Testis (tissue), 3 donors: ENCODE results near the gene KCNIP1. TPM values are rescaled to one million over a fixed set of nuclear protein-coding genes. Genes with fewer than 3 reads are reported as not detected.

Experiments used
- DNase-seq: peaks from one replicate; pipeline ENCODE4 v3.0.0-alpha.2; 2019
- H3K27ac ChIP-seq, 2 donors: fragments of 200-600 bp; sonication (generic); one replicate each; pipeline ENCODE4 v1.5.1; 2019
- H3K27me3 ChIP-seq: fragments of 200-600 bp; sonication (generic); one replicate; pipeline ENCODE4 v1.5.1; 2019
- H3K36me3 ChIP-seq: fragments of 200-600 bp; sonication (generic); one replicate; pipeline ENCODE4 v1.5.1; 2017; ENCODE audit warnings: low read depth; ENCODE audit errors: missing control alignments
- H3K4me1 ChIP-seq: fragments of 200-600 bp; sonication (generic); one replicate; pipeline ENCODE4 v1.5.1; 2019
- H3K4me3 ChIP-seq, 2 donors: fragments of 200-600 bp; sonication (generic); one replicate each; pipeline ENCODE4 v1.5.1; 2017 to 2019
- H3K9me3 ChIP-seq: fragments of 200-600 bp; sonication (generic); one replicate; pipeline ENCODE4 v1.5.1; 2017
- POLR2A ChIP-seq: fragments of 450-650 bp; IDR thresholded peaks from one replicate; pipeline ENCODE4 v1.6.1; 2017; ENCODE audit warnings: antibody characterized with exemption, mild to moderate bottlenecking, moderate library complexity
- WGBS, 2 donors: methylation state at CpG; one replicate each; pipeline ENCODE4 v1.1.5; 2018; 5-methylcytosine and 5-hydroxymethylcytosine counted together
- intact Hi-C: fragments of 100-400 bp; cut with DNase I; formaldehyde crosslinking; loops from one replicate; pipeline ENCODE4 v1.15.1; 2023; ENCODE audit warnings: low total_unique reads
- polyA plus RNA-seq: library from polyadenylated mRNA; stranded (reverse); fragments of 350-450 nt; fragmentation: Illumina TruSeq; extraction: RNeasy Lipid Tissue Mini Kit (QIAGEN cat#74804); gene quantifications from one replicate; pipeline ENCODE4 v1.2.3, GENCODE V29; 2014; ENCODE audit warnings: low read depth, low replicate concordance; ENCODE audit not compliant: insufficient read depth
- total RNA-seq, 2 donors: library from RNA; depleted of rRNA; stranded (reverse); fragments of >200 nt; gene quantifications; one replicate each; pipeline ENCODE4 v1.2.3, GENCODE V29; 2016
- TF ChIP-seq, protein P1 (sequence below), 3 experiments: fragments of 450-650 bp in 2 of 3; fragments of 200-600 bp in 1 of 3; sonication (generic) in 1 of 3; IDR thresholded peaks; one replicate each; pipeline ENCODE4 v1.5.1; 2016 to 2019; ENCODE audit warnings: antibody characterized with exemption in 3 of 3, mild to moderate bottlenecking in 2 of 3, moderate library complexity in 1 of 3

The KCNIP1 gene
- total and polyA plus RNA-seq, 3 donors from 2014 or later, result 5.9 to 14.8 (median 13.4) TPM

GRCh38 chr5:170525470-170526211, 21.8 kb downstream of the KCNIP1 start:
- TF ChIP-seq POLR2A, result no peak
- TF ChIP-seq, protein P1, sequence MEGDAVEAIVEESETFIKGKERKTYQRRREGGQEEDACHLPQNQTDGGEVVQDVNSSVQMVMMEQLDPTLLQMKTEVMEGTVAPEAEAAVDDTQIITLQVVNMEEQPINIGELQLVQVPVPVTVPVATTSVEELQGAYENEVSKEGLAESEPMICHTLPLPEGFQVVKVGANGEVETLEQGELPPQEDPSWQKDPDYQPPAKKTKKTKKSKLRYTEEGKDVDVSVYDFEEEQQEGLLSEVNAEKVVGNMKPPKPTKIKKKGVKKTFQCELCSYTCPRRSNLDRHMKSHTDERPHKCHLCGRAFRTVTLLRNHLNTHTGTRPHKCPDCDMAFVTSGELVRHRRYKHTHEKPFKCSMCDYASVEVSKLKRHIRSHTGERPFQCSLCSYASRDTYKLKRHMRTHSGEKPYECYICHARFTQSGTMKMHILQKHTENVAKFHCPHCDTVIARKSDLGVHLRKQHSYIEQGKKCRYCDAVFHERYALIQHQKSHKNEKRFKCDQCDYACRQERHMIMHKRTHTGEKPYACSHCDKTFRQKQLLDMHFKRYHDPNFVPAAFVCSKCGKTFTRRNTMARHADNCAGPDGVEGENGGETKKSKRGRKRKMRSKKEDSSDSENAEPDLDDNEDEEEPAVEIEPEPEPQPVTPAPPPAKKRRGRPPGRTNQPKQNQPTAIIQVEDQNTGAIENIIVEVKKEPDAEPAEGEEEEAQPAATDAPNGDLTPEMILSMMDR (IDR thresholded peaks at IDR 0.05), result no peak
- Histone ChIP-seq H3K9me3 (no peaks in the 10 kb centered on the region), H3K4me1 (peaks cover 3% of the 10 kb centered on the region), H3K27ac (no peak overlapping the region), H3K27me3 (no peaks in the 10 kb centered on the region), H3K36me3 (no peaks in the 10 kb centered on the region), H3K4me3 (no peak overlapping the region)
- WGBS, 2 donors, result 85 to 86% methylated on average over 5 to 7 of the region's 7 CpGs
- intact Hi-C loops, result no loop called here
- DNase-seq, result no peak

DNA sequence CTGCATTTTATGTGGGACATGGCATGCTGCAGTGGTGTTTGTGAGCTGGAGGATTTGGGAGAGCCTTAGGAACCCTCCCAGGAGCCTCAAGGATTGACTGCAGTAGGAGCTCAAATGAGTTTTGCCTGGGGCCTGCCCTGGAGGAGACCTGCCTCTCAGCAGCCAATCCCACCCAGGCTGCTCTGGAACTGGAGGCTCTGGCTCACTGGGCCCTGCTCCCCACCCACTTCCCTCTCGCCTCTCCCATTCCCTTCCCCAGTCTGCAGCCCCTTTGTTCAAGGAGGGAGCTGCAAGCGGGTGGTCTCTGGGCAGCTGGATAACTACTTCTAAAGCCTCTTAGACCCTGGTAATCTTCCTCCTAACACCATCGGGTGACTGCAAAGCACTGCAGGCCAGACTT, 24.2 kb downstream of the KCNIP1 start:
- Histone ChIP-seq H3K27ac (no peak overlapping the region), H3K27me3 (no peaks in the 10 kb centered on the region), H3K4me3 (no peak overlapping the region), H3K4me1 (no peaks in the 10 kb centered on the region), H3K9me3 (no peaks in the 10 kb centered on the region), H3K36me3 (no peaks in the 10 kb centered on the region)
- no peak for DNase-seq
- intact Hi-C loops, result no loop called here
- WGBS, 2 donors, result 81 to 82% methylated on average over 3 of the region's 3 CpGs
- no peak for TF ChIP-seq POLR2A
- TF ChIP-seq, protein P1 (IDR thresholded peaks at IDR 0.05), result no peak

GRCh38 chr5:170528976-170529375, 25.2 kb downstream of the KCNIP1 start:
- H3K9me3 ChIP-seq, result no peaks in the 10 kb centered on the region
- 82 to 89% methylated on average over 1 of the region's 1 CpG for WGBS, 2 donors
- no peaks in the 10 kb centered on the region for H3K4me1 ChIP-seq
- no peaks in the 10 kb centered on the region for H3K27me3 ChIP-seq
- no peak overlapping the region for H3K4me3 ChIP-seq
- no peaks in the 10 kb centered on the region for H3K36me3 ChIP-seq
- TF ChIP-seq, protein P1 (IDR thresholded peaks at IDR 0.05), result no peak
- TF ChIP-seq POLR2A, result no peak
- DNase-seq, result no peak
- H3K27ac ChIP-seq, result no peak overlapping the region
- intact Hi-C loops, result no loop called here

- Histone ChIP-seq H3K4me1 (peaks cover 3% of the 10 kb centered on the region), H3K27ac (no peak overlapping the region), H3K27me3 (no peaks in the 10 kb centered on the region), H3K9me3 (no peaks in the 10 kb centered on the region), H3K36me3 (no peaks in the 10 kb centered on the region), H3K4me3 (no peak overlapping the region)
- no peak for TF ChIP-seq POLR2A
- TF ChIP-seq, protein P1 (IDR thresholded peaks at IDR 0.05), result no peak
- no peak for DNase-seq
- 92 to 100% methylated on average over 3 of the region's 3 CpGs for WGBS, 2 donors
- intact Hi-C loops, result no loop called here
These were observed 29.1 kb downstream of the KCNIP1 start for GRCh38 chr5:170532935-170533334.

- Histone ChIP-seq H3K4me3 (no peak overlapping the region), H3K27ac (no peak overlapping the region), H3K4me1 (peaks cover 3% of the 10 kb centered on the region), H3K9me3 (no peaks in the 10 kb centered on the region), H3K27me3 (no peaks in the 10 kb centered on the region), H3K36me3 (no peaks in the 10 kb centered on the region)
- TF ChIP-seq POLR2A, result no peak
- TF ChIP-seq, protein P1 (IDR thresholded peaks at IDR 0.05), result no peak
- no peak for DNase-seq
- intact Hi-C loops, result no loop called here
- WGBS, 2 donors, result 89 to 91% methylated on average over 5 of the region's 5 CpGs
These were observed 29.6 kb downstream of the KCNIP1 start for GRCh38 chr5:170533383-170533782.
